ENCODE results near the gene APCDD1L.

- TF ChIP-seq EZH2phosphoT487 (IDR thresholded peaks at IDR 0.05; ENCODE audit: insufficient read depth, low read depth), result no peak
- no peak for TF ChIP-seq EZH2 (IDR thresholded peaks at IDR 0.05; ENCODE audit: insufficient read depth, poor library complexity, severe bottlenecking)
These were observed 56.7 kb downstream of the APCDD1L start for GRCh38 chr20:58458342-58459057.
